Brain microvascular endothelial cell (primary cell): Measurements from ENCODE around the gene GPR137C.

Source experiments
- DNase-seq: peaks from one replicate; pipeline ENCODE4 v3.0.0-alpha.2; 2020
- H3K27ac ChIP-seq: fragments of 250-450 bp; sonication (Bioruptor Pico); 2 replicates; pipeline ENCODE4 v1.5.1; 2020; ENCODE audit warnings: mild to moderate bottlenecking, moderate library complexity
- H3K27me3 ChIP-seq: fragments of 250-450 bp; sonication (Bioruptor Pico); replicated peaks from 2 replicates; pipeline ENCODE4 v1.5.1; 2020; ENCODE audit warnings: mild to moderate bottlenecking
- H3K36me3 ChIP-seq: fragments of 250-450 bp; sonication (Bioruptor Pico); replicated peaks from 2 replicates; pipeline ENCODE4 v1.5.1; 2020; ENCODE audit warnings: mild to moderate bottlenecking
- H3K4me3 ChIP-seq: 2 replicates; pipeline ENCODE4 v1.5.1; 2011; ENCODE audit warnings: low read depth, mild to moderate bottlenecking, control low read depth, low read length, moderate library complexity
- CTCF ChIP-seq: IDR thresholded peaks from 2 replicates; pipeline ENCODE4 v1.5.1; 2011; ENCODE audit warnings: low read depth, mild to moderate bottlenecking, moderate library complexity, low read length, control low read depth, inconsistent platforms; ENCODE audit errors: missing control alignments
- in situ Hi-C: cut with HindIII; loops from 2 replicates; pipeline ENCODE4 v1.10.0; 2017; ENCODE audit warnings: low sequenced_read_pairs, low pct_ligation_motif_present

The GPR137C gene

GRCh38 chr14:52589646-52590045 lies 37.0 kb downstream of the GPR137C start:
- Histone ChIP-seq H3K27ac (no peak overlapping the region), H3K27me3 (no peaks in the 10 kb centered on the region), H3K4me3 (no peak overlapping the region), H3K36me3 (no peaks in the 10 kb centered on the region)
- in situ Hi-C loops = no loop called here
- no peak for TF ChIP-seq CTCF
- no peak for DNase-seq

DNA sequence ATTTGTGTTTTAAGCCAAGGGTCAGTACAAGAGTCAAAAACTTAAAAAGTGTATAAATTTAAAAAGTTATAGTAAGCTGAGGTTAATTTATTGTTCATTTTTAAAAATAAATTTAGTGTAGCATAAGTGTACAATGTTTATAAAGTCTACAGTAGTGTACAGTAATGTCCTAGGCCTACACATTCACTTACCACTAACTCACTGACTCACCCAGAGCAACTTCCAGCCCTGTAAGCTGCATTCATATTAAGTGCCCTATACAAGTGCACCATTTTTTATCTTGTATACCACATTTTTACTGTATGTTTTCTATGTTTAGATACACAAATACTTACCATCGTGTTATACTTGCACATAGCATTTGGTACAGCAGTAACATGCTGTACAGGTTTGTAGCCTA lies 37.7 kb downstream of the GPR137C start:
- no peaks in the 10 kb centered on the region for H3K27me3 ChIP-seq
- H3K4me3 ChIP-seq = no peak overlapping the region
- in situ Hi-C loops = no loop called here
- no peak for DNase-seq
- H3K36me3 ChIP-seq = no peaks in the 10 kb centered on the region
- no peak overlapping the region for H3K27ac ChIP-seq
- TF ChIP-seq CTCF = no peak

GRCh38 chr14:52596320-52596719 lies 43.7 kb downstream of the GPR137C start:
- in situ Hi-C loops = no loop called here
- Histone ChIP-seq H3K4me3 (no peak overlapping the region), H3K36me3 (no peaks in the 10 kb centered on the region), H3K27me3 (no peaks in the 10 kb centered on the region), H3K27ac (no peak overlapping the region)
- no peak for TF ChIP-seq CTCF
- DNase-seq = no peak

DNA sequence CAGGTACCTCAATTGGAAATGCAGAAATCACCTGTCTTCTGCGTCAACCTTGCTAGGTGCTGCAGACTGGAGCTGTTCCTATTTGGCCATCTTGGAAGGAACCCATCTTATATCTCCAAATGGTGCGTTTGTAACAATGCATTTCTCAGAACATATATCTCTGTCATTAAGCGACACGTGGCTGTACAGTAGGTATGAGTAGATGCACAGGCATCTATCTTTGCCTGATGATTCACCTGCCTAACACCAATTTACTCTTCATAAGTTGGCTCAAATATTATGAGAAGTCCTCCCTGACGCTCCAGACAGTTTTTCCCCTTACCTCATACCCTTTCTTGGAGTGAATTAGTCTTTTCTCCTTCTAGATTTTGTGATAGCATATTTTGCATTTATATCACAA lies 44.2 kb downstream of the GPR137C start:
- no peak overlapping the region for H3K27ac ChIP-seq
- TF ChIP-seq CTCF = no peak
- in situ Hi-C loops = no loop called here
- H3K36me3 ChIP-seq = no peaks in the 10 kb centered on the region
- DNase-seq = no peak
- no peaks in the 10 kb centered on the region for H3K27me3 ChIP-seq
- no peak overlapping the region for H3K4me3 ChIP-seq

GRCh38 chr14:52598568-52598967 lies 45.9 kb downstream of the GPR137C start:
- DNase-seq = no peak
- no peak for TF ChIP-seq CTCF
- in situ Hi-C loops = no loop called here
- Histone ChIP-seq H3K27me3 (no peaks in the 10 kb centered on the region), H3K4me3 (no peak overlapping the region), H3K27ac (no peak overlapping the region), H3K36me3 (no peaks in the 10 kb centered on the region)

- in situ Hi-C loops = no loop called here
- no peak overlapping the region for H3K4me3 ChIP-seq
- H3K27ac ChIP-seq = no peak overlapping the region
- no peak for DNase-seq
- no peaks in the 10 kb centered on the region for H3K36me3 ChIP-seq
- TF ChIP-seq CTCF = no peak
- H3K27me3 ChIP-seq = no peaks in the 10 kb centered on the region
These were observed 47.3 kb downstream of the GPR137C start for GRCh38 chr14:52599974-52600373.
